AG04450 (cell line): ENCODE measurements around the gene SUOX. TPM values are rescaled to one million over a fixed set of nuclear protein-coding genes. Genes with fewer than 3 reads are reported as not detected.
A peak's percentile ranks its signal among the peaks of the same experiment; 100 is the strongest.

ENCODE experiments used
- CTCF ChIA-PET: fragments of 300-600, 350-600 bp; formaldehyde crosslinking; extraction: SDS; loops from one replicate; lab custom pipeline; 2022; ENCODE audit warnings: antibody characterized with exemption, inconsistent platforms; lab: Charles Lee
- POLR2A ChIA-PET: fragments of 350-600 bp; formaldehyde crosslinking; extraction: SDS; loops from one replicate; lab custom pipeline; 2021; ENCODE audit warnings: antibody characterized with exemption, inconsistent platforms; lab: Yijun Ruan, JAX
- DNase-seq: peaks from one replicate; pipeline ENCODE4 v3.0.0-alpha.2; 2011; ENCODE audit warnings: low read depth, low spot score
- H3K27ac ChIP-seq: one replicate; pipeline ENCODE4 v1.5.1; 2012; ENCODE audit warnings: low read depth, low read length, control low read depth
- H3K27me3 ChIP-seq: one replicate; pipeline ENCODE4 v1.6.0; 2012; ENCODE audit warnings: low read length; ENCODE audit not compliant: control insufficient read depth, insufficient read depth
- H3K4me3 ChIP-seq: 2 replicates; pipeline ENCODE4 v1.5.1; 2011; ENCODE audit warnings: mild to moderate bottlenecking, low read depth, low read length, control low read depth
- H3K9me3 ChIP-seq: 2 replicates; pipeline ENCODE4 v1.5.1; 2012; ENCODE audit warnings: low read length; ENCODE audit not compliant: control insufficient read depth, insufficient read depth
- CTCF ChIP-seq: IDR thresholded peaks from 2 replicates; pipeline ENCODE4 v1.5.1; 2011; ENCODE audit warnings: low read depth, low read length, control low read depth, inconsistent platforms
- polyA plus RNA-seq: library from polyadenylated mRNA; depleted of rRNA; stranded (reverse); fragments of >200 nt; gene quantifications from 2 replicates; pipeline ENCODE4 v1.2.3, GENCODE V29; 2011; rRNA removed

SUOX gene
- polyA plus RNA-seq, 1 experiment, result 21.0 TPM

GRCh38 chr12:56042843-56043242 is 45.8 kb downstream of the SUOX start:
- CTCF ChIA-PET, result no interaction called here
- Histone ChIP-seq H3K27me3 (no peaks in the 10 kb centered on the region), H3K9me3 (no peaks in the 10 kb centered on the region), H3K4me3 (peak overlapping the region; percentile 92), H3K27ac (no peak overlapping the region)
- POLR2A ChIA-PET, result no interaction called here
- TF ChIP-seq CTCF, result no peak
- no peak for DNase-seq

- H3K9me3 ChIP-seq, result no peaks in the 10 kb centered on the region
- POLR2A ChIA-PET, result interaction anchor here (0.8 to 2.4 kb wide), 4 partner anchors 17 to 81 kb away, joined by 4 to 17 read pairs (median 6); partner anchors contain the start of genes PA2G4 and ZC3H10
- CTCF ChIA-PET, result interaction anchor here (0.7 to 2.5 kb wide), 11 partner anchors 17 to 307 kb away, joined by 3 to 11 read pairs (median 3); partner anchors contain the start of genes MYL6B, SUOX and ZC3H10
- no peaks in the 10 kb centered on the region for H3K27me3 ChIP-seq
- DNase-seq, result no peak
- peak overlapping the region; percentile 52 for H3K27ac ChIP-seq
- H3K4me3 ChIP-seq, result no peak overlapping the region
- TF ChIP-seq CTCF, result no peak
Measured at GRCh38 chr12:56046027-56046780, 49.1 kb downstream of the SUOX start.

- DNase-seq, result no peak
- no peak for TF ChIP-seq CTCF
- POLR2A ChIA-PET, result interaction anchor here (1.0 kb wide), 1 partner anchor 51 kb away, joined by 16 read pairs; the partner anchor contains the start of gene PA2G4
Measured at GRCh38 chr12:56053407-56053893, 56.4 kb downstream of the SUOX start.

More at GRCh38 chr12:56053407-56053893, 56.4 kb downstream of the SUOX start:
- no peak overlapping the region for H3K27ac ChIP-seq
- CTCF ChIA-PET, result interaction anchor here (1.2 to 1.9 kb wide), 2 partner anchors 58 to 65 kb away, joined by 5 to 6 read pairs; partner anchors contain the start of gene ZC3H10
- H3K4me3 ChIP-seq, result no peak overlapping the region
- H3K9me3 ChIP-seq, result no peaks in the 10 kb centered on the region
- no peaks in the 10 kb centered on the region for H3K27me3 ChIP-seq

Other genes starting within 250 kb of the SUOX start
- gene SARNP, start 179.6 kb upstream of the SUOX start, polyA plus RNA-seq, result 129 and 178 TPM in 2 replicates
- gene ORMDL2, start 179.2 kb upstream of the SUOX start, polyA plus RNA-seq, result 40.9 and 49.3 TPM in 2 replicates
- 10.9 and 15.0 TPM in 2 replicates for gene DNAJC14, start 167.7 kb upstream of the SUOX start, polyA plus RNA-seq
- 43.8 and 46.3 TPM in 2 replicates for gene MMP19, start 154.3 kb upstream of the SUOX start, polyA plus RNA-seq
- 34.9 and 35.3 TPM in 2 replicates for gene PYM1, start 69.4 kb upstream of the SUOX start, polyA plus RNA-seq
- gene DGKA, start 66.1 kb upstream of the SUOX start, polyA plus RNA-seq, result 53.6 and 59.7 TPM in 2 replicates
- 1.6 and 2.2 TPM in 2 replicates for gene PMEL, start 31.2 kb upstream of the SUOX start, polyA plus RNA-seq
- gene CDK2, start 30.4 kb upstream of the SUOX start, polyA plus RNA-seq, result 30.6 and 38.8 TPM in 2 replicates
- gene RAB5B, start 23.2 kb upstream of the SUOX start, polyA plus RNA-seq, result 136 and 157 TPM in 2 replicates
- gene IKZF4, start 23.8 kb downstream of the SUOX start, polyA plus RNA-seq, result 3.9 and 4.7 TPM in 2 replicates
- gene RPS26, start 44.6 kb downstream of the SUOX start, polyA plus RNA-seq, result 348 and 382 TPM in 2 replicates
- gene ERBB3, start 82.9 kb downstream of the SUOX start, polyA plus RNA-seq, result 1.7 and 2.1 TPM in 2 replicates
- gene PA2G4, start 107.3 kb downstream of the SUOX start, polyA plus RNA-seq, result 169 and 223 TPM in 2 replicates
- 7,461 and 7,686 TPM in 2 replicates for gene RPL41, start 119.4 kb downstream of the SUOX start, polyA plus RNA-seq
- 1.5 and 1.9 TPM in 2 replicates for gene ZC3H10, start 121.0 kb downstream of the SUOX start, polyA plus RNA-seq
- 127 and 140 TPM in 2 replicates for gene ESYT1, start 131.0 kb downstream of the SUOX start, polyA plus RNA-seq
- gene MYL6B, start 155.3 kb downstream of the SUOX start, polyA plus RNA-seq, result 118 and 124 TPM in 2 replicates
- 5,661 and 5,957 TPM in 2 replicates for gene MYL6, start 161.1 kb downstream of the SUOX start, polyA plus RNA-seq
- gene SMARCC2, start 192.2 kb downstream of the SUOX start, polyA plus RNA-seq, result 90.2 and 101 TPM in 2 replicates
- 97.2 and 123 TPM in 2 replicates for gene RNF41, start 224.6 kb downstream of the SUOX start, polyA plus RNA-seq
- 46.9 and 52.5 TPM in 2 replicates for gene NABP2, start 227.1 kb downstream of the SUOX start, polyA plus RNA-seq
- gene SLC39A5, start 232.8 kb downstream of the SUOX start, polyA plus RNA-seq, result not detected in 2 replicates